Measurements from ENCODE around the gene BBOX1.

DNA sequence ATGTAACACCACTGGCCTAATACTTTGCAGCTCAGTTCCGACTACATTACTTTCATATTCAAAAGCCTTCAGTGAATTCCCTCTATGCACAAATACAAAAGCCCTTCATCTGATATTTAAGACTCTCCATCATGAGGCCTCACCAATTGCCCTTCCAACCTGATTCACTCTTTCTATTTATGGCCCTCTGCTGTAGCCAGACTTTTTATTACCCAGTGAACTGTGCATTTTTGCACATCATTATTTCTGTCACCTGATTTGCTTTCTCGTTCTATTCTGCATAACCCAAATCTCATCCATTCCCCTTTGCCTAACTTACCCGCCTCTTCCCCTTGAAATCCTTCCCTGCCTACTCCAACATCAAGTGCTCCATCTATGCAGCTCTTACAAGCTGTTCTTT is 78.3 kb downstream of the BBOX1 start:
- TF ChIP-seq CTCF (IDR thresholded peaks at IDR 0.05 in 2 of 3, conservative IDR thresholded peaks at IDR 0.05 in 1 of 3; ENCODE audit: borderline replicate concordance in 1 of 3, insufficient read depth in 1 of 3, low read depth in 2 of 3, low read length in 2 of 3) (no peak), RAD21 (IDR thresholded peaks at IDR 0.05; ENCODE audit: low read depth) (no peak), MAX (IDR thresholded peaks at IDR 0.05) (no peak), ZFX (IDR thresholded peaks at IDR 0.05) (no peak), TCF7L2 (IDR thresholded peaks at IDR 0.05; ENCODE audit: borderline replicate concordance, extremely low read depth, insufficient read depth, insufficient read length) (no peak), POLR2AphosphoS5 (IDR thresholded peaks at IDR 0.05; ENCODE audit: low read depth, low read length) (no peak), EZH2 (IDR thresholded peaks at IDR 0.05) (no peak), ZNF274 (IDR thresholded peaks at IDR 0.05; ENCODE audit: low read depth, low read length) (no peak), EZH2phosphoT487 (IDR thresholded peaks at IDR 0.05; ENCODE audit: borderline replicate concordance) (no peak), CBX3 (IDR thresholded peaks at IDR 0.05; ENCODE audit: low read depth) (no peak)

Measured in HCT116 (cell line).